Activated CD4-positive, alpha-beta memory T cell treated with anti-CD3 and anti-CD28 coated beads, Interleukin-2, amount 10 ng/mL, durations not matched to agents 7 days and 5 days (primary cell): Measurements from ENCODE around the gene EFEMP2. TPM values are rescaled to one million over a fixed set of nuclear protein-coding genes. Genes with fewer than 3 reads are reported as not detected.

Source experiments
- CTCF ChIA-PET: fragments of 350-600 bp; sonication (Branson Sonifier 250); formaldehyde crosslinking; loops from one replicate; lab custom pipeline; 2021; ENCODE audit warnings: antibody characterized with exemption, inconsistent platforms; lab: Charles Lee
- POLR2A ChIA-PET: fragments of 350-600 bp; sonication (Branson Sonifier 250); formaldehyde crosslinking; loops from one replicate; lab custom pipeline; 2021; ENCODE audit warnings: antibody characterized with exemption; lab: Charles Lee
- DNase-seq: peaks from one replicate; pipeline ENCODE4 v3.0.0-alpha.2; 2020
- H3K27ac Mint-ChIP-seq: one replicate; pipeline ENCODE4 v1.8.0; 2021; ENCODE audit warnings: mild to moderate bottlenecking, mixed read lengths
- H3K27me3 Mint-ChIP-seq: one replicate; pipeline ENCODE4 v1.8.0; 2021; ENCODE audit warnings: mixed read lengths
- H3K36me3 Mint-ChIP-seq: one replicate; pipeline ENCODE4 v1.8.0; 2021; ENCODE audit warnings: low read depth, mixed read lengths
- H3K4me1 Mint-ChIP-seq: one replicate; pipeline ENCODE4 v1.8.0; 2021; ENCODE audit warnings: mixed read lengths
- H3K4me3 Mint-ChIP-seq: one replicate; pipeline ENCODE4 v1.8.0; 2021; ENCODE audit warnings: mild to moderate bottlenecking, mixed read lengths
- H3K9me3 Mint-ChIP-seq: one replicate; pipeline ENCODE4 v1.8.0; 2021; ENCODE audit warnings: mixed read lengths
- total RNA-seq, 2 experiments: library from RNA; stranded (reverse); gene quantifications; one replicate each; pipeline ENCODE4 v1.2.3, GENCODE V29; 2021

The EFEMP2 gene
- total RNA-seq, 2 experiments from 2014 or later: 13.8 to 14.7 TPM

GRCh38 chr11:65882120-65883057 is 9.8 kb upstream of the EFEMP2 start:
- no peaks in the 10 kb centered on the region for H3K27me3 Mint-ChIP-seq
- ChIA-PET CTCF (interaction anchor here (1.5 to 10.0 kb wide), 6 partner anchors 13 to 108 kb away, joined by 3 to 251 read pairs (median 22); partner anchors contain the start of genes CFL1 and MUS81), POLR2A (interaction anchor here (0.9 to 6.6 kb wide), 6 partner anchors 8 to 216 kb away, joined by 3 to 51 read pairs (median 8); partner anchors contain the start of genes CCDC85B, FIBP, KAT5 and MUS81)
- no peak for DNase-seq
- peaks cover 78% of the 10 kb centered on the region for H3K4me1 Mint-ChIP-seq
- no peak overlapping the region for H3K4me3 Mint-ChIP-seq
- peaks cover 43% of the 10 kb centered on the region for H3K36me3 Mint-ChIP-seq
- H3K27ac Mint-ChIP-seq: peak overlapping the region; percentile 88
- no peaks in the 10 kb centered on the region for H3K9me3 Mint-ChIP-seq

DNA sequence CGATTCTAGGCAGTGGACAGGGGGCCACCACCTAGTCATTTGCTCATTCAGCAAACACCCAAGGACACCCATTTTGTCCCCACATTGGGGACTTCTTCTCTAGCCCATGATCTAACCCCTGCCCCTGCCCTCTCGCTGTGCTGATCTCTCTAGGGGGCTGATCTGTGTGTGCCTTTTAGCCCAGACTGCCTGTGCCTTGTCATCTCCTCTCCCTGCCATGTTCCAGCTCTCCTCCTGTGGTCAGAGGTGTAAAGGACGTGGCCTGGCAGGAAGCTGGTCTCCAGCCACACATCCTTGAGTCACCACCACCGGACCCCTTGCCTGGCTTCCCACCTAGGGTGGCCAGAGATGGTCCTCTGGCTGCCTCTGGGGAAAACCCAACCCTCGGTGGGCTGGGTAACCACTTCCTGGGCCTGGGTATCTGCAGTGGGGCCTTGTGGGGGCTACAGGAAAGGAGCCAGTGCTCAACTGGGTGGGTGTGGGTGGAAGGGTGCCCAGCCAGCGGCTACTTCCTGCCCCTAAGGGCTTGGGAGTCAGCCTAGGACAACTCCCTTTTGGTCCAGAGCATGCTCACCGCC is 8.3 kb upstream of the EFEMP2 start:
- Mint-ChIP-seq H3K4me1 (peaks cover 68% of the 10 kb centered on the region), H3K9me3 (no peaks in the 10 kb centered on the region), H3K36me3 (peaks cover 34% of the 10 kb centered on the region), H3K27ac (peak overlapping the region; percentile 88), H3K4me3 (peak overlapping the region; percentile 61), H3K27me3 (no peaks in the 10 kb centered on the region)
- CTCF ChIA-PET: interaction anchor here (1.5 to 3.5 kb wide), 3 partner anchors 8 to 21 kb away, joined by 3 to 21 read pairs (median 14); partner anchors contain the start of genes CCDC85B, FIBP and MUS81
- DNase-seq: no peak
- POLR2A ChIA-PET: interaction anchor here (0.8 to 6.6 kb wide), 9 partner anchors 9 to 215 kb away, joined by 3 to 51 read pairs (median 3); partner anchors contain the start of genes CCDC85B, CFL1, FIBP and FOSL1

GRCh38 chr11:65880027-65880426 is 7.4 kb upstream of the EFEMP2 start:
- POLR2A ChIA-PET: interaction anchor here (0.9 to 6.6 kb wide), 7 partner anchors 10 to 169 kb away, joined by 3 to 51 read pairs (median 7); partner anchors contain the start of genes CCDC85B, CFL1, FIBP and KAT5
- no peaks in the 10 kb centered on the region for H3K9me3 Mint-ChIP-seq
- H3K27ac Mint-ChIP-seq: peak overlapping the region; percentile 88
- DNase-seq: no peak
- H3K4me3 Mint-ChIP-seq: peak overlapping the region; percentile 67
- peaks cover 27% of the 10 kb centered on the region for H3K36me3 Mint-ChIP-seq
- H3K27me3 Mint-ChIP-seq: no peaks in the 10 kb centered on the region
- peaks cover 62% of the 10 kb centered on the region for H3K4me1 Mint-ChIP-seq
- CTCF ChIA-PET: interaction anchor here (3.1 to 3.5 kb wide), 2 partner anchors 9 to 20 kb away, joined by 14 to 21 read pairs; partner anchors contain the start of genes CCDC85B, FIBP and MUS81

DNA sequence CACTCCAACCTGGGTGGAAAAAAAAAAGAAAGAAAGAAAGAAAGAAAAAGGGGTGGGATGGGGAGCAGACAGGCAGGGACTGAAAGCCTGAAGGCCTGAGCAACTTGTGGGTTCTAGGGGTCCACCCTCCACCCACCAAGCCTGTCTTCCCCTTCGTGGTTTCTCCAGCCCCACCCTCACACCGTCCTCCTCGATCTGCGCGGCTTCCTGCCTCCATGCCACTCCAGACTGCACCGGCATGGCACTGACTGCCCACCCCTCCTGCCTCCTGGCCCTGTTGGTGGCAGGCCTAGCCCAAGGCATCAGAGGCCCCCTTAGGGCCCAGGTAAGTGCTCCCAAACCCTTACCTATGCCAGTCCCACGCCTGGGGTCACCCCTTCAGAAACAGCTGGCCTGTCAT is 7.0 kb upstream of the EFEMP2 start, which contains the start of gene CTSW:
Gene CTSW, plus strand, starts transcription at position 221 of the 400 bp plus-strand sequence. Its CDS starts 18 bp downstream, at position 239.
- H3K9me3 Mint-ChIP-seq: no peaks in the 10 kb centered on the region
- peak within 1 kb of the TSS; percentile 67 for H3K4me3 Mint-ChIP-seq
- peaks cover 23% of the 10 kb centered on the region for H3K36me3 Mint-ChIP-seq
- ChIA-PET CTCF (interaction anchor here (1.4 to 3.5 kb wide), 4 partner anchors 10 to 143 kb away, joined by 3 to 21 read pairs (median 9); partner anchors contain the start of genes CCDC85B, FIBP and MUS81), POLR2A (interaction anchor here (0.9 to 6.6 kb wide), 7 partner anchors 9 to 168 kb away, joined by 3 to 51 read pairs (median 5); partner anchors contain the start of genes CCDC85B, CFL1, FIBP and KAT5)
- peaks cover 57% of the 10 kb centered on the region for H3K4me1 Mint-ChIP-seq
- H3K27ac Mint-ChIP-seq: peak within 1 kb of the TSS; percentile 88
- peak; percentile 64 for DNase-seq
- H3K27me3 Mint-ChIP-seq: no peaks in the 10 kb centered on the region

DNA sequence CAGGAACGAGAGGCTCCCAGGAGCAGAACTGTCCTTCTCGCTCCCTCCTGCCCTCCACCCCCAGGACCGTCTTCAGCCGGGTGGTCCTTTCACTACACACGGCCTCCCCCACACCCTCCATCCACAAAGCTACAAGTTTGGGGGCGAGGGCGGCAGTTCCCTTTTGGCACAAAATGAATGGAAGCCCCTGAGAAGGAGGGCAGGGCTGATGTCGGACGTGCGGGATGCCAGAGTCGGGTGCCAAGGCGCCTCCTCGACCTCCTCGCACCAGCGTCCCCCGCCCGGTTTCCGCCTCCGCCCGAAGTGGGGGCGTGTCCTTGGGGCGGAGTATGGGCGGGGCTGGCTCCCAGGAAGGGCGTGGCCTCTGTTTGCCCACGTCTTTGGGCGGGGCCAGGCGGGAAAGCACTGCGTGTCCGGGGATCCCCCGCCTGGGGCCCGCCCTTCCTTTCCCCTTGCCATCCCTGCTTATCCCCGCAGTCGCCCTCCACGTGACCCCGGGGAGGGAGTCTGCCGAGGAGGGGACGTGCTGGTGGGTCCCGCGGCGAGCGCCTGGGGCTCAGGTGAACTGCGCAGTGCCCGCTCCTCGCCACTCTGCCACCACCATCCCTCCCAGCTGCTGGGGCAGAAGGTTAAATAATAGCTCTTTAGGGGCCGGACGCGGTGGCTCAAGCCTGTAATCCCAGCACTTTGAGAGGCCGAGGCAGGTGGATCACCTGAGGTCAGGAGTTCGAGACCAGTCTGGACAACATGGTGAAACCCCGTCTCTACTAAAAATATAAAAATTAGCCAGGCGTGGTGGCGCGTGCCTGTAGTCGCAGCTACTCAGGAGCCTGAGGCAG is 937 bp upstream of the EFEMP2 start:
- H3K9me3 Mint-ChIP-seq: no peaks in the 10 kb centered on the region
- DNase-seq: peak; percentile 97
- CTCF ChIA-PET: interaction anchor here (0.6 to 4.4 kb wide), 5 partner anchors 13 to 197 kb away, joined by 3 to 82 read pairs (median 3); partner anchors contain the start of genes CCDC85B, FIBP and MUS81
- POLR2A ChIA-PET: interaction anchor here (1.1 to 2.9 kb wide), 10 partner anchors 10 to 94 kb away, joined by 3 to 47 read pairs (median 6); partner anchors contain the start of genes C11orf68, CCDC85B, CFL1 and FIBP
- H3K36me3 Mint-ChIP-seq: peaks cover 5% of the 10 kb centered on the region
- peak overlapping the region; percentile 68 for H3K27ac Mint-ChIP-seq
- peaks cover 10% of the 10 kb centered on the region for H3K27me3 Mint-ChIP-seq
- H3K4me3 Mint-ChIP-seq: peak overlapping the region; percentile 85
- H3K4me1 Mint-ChIP-seq: peaks cover 43% of the 10 kb centered on the region

DNA sequence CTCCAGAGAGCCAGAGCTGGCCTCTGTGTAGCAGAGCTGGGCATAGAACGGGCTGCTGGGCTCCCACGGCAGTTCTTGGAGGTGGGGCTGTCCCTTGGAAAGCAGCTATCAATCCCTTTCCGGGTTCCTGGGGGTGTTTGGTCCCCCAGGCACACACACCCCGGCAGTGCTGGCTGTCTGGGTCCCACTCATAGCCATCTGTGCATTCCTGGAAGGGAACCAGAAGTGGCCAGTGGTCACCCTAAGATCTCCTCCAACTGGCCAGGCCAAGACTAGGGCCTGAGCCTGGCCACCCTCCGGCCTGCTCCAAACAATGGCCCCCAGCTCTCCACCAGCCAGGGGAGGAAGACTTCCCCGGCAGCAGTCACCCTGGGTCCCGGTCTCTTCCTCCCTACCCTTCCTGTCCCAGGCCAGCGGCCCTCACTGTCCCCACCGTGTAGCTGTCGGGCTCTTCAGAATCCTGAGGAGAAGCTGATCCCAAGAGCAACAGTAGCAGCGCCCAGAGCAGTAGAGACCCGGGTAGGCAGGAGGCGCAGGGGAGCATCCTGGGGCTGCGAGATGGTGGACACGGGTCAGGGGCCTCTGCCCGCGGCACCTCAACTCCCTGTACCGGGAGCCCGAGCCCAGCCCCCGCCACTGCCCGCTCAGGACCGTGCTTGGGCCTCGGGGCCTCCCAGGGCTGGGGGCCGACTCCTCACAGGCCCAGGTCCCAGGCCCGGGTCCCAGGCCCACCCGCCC is 620 bp downstream of the EFEMP2 start:
- peaks cover 10% of the 10 kb centered on the region for H3K27me3 Mint-ChIP-seq
- peak overlapping the region; percentile 37 for H3K4me3 Mint-ChIP-seq
- DNase-seq: no peak
- peaks cover 37% of the 10 kb centered on the region for H3K4me1 Mint-ChIP-seq
- H3K9me3 Mint-ChIP-seq: no peaks in the 10 kb centered on the region
- POLR2A ChIA-PET: interaction anchor here (0.9 to 4.9 kb wide), 11 partner anchors 8 to 234 kb away, joined by 3 to 135 read pairs (median 5); partner anchors contain the start of genes BANF1, CCDC85B, CFL1 and CTSW
- H3K27ac Mint-ChIP-seq: no peak overlapping the region
- peaks cover 13% of the 10 kb centered on the region for H3K36me3 Mint-ChIP-seq
- CTCF ChIA-PET: interaction anchor here (1.2 to 4.7 kb wide), 3 partner anchors 12 to 21 kb away, joined by 4 to 46 read pairs (median 8); partner anchors contain the start of genes CCDC85B and MUS81

- Mint-ChIP-seq H3K27ac (no peak overlapping the region), H3K4me1 (peaks cover 37% of the 10 kb centered on the region), H3K27me3 (peaks cover 10% of the 10 kb centered on the region), H3K9me3 (no peaks in the 10 kb centered on the region), H3K36me3 (peaks cover 17% of the 10 kb centered on the region), H3K4me3 (no peak overlapping the region)
- POLR2A ChIA-PET: interaction anchor here (0.7 to 4.9 kb wide), 15 partner anchors 8 to 233 kb away, joined by 3 to 135 read pairs (median 4); partner anchors contain the start of genes BANF1, CCDC85B, CFL1 and CTSW
- DNase-seq: no peak
- CTCF ChIA-PET: interaction anchor here (1.2 to 4.7 kb wide), 4 partner anchors 11 to 20 kb away, joined by 4 to 46 read pairs (median 8); partner anchors contain the start of genes CCDC85B and MUS81
Measured at GRCh38 chr11:65870706-65871681, 1.6 kb downstream of the EFEMP2 start.

DNA sequence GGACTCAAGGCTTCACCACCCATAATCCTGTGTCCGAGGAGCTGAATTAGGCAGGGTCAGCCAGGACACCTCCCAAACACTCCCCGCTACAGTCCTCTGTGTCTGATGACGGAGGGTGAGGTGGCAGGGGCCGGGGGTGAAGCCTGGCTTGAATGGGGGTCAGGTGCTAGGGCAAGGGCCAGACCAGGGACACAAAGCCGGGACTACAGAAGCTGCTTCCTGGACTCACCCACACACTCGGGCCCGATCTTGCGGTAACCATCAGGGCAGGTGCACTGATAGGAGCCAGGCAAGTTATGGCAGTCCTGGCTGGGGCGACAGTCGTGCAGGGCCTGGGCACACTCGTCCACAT is 2.3 kb downstream of the EFEMP2 start:
- H3K4me1 Mint-ChIP-seq: peaks cover 37% of the 10 kb centered on the region
- peaks cover 10% of the 10 kb centered on the region for H3K27me3 Mint-ChIP-seq
- no peak overlapping the region for H3K27ac Mint-ChIP-seq
- no peak overlapping the region for H3K4me3 Mint-ChIP-seq
- no peaks in the 10 kb centered on the region for H3K9me3 Mint-ChIP-seq
- POLR2A ChIA-PET: interaction anchor here (0.7 to 4.9 kb wide), 10 partner anchors 10 to 132 kb away, joined by 3 to 135 read pairs (median 6); partner anchors contain the start of genes BANF1, CCDC85B, CFL1 and CTSW
- CTCF ChIA-PET: interaction anchor here (1.6 to 4.7 kb wide), 3 partner anchors 10 to 19 kb away, joined by 7 to 46 read pairs (median 16); partner anchors contain the start of genes CCDC85B, FIBP and MUS81
- no peak for DNase-seq
- H3K36me3 Mint-ChIP-seq: peaks cover 23% of the 10 kb centered on the region

DNA sequence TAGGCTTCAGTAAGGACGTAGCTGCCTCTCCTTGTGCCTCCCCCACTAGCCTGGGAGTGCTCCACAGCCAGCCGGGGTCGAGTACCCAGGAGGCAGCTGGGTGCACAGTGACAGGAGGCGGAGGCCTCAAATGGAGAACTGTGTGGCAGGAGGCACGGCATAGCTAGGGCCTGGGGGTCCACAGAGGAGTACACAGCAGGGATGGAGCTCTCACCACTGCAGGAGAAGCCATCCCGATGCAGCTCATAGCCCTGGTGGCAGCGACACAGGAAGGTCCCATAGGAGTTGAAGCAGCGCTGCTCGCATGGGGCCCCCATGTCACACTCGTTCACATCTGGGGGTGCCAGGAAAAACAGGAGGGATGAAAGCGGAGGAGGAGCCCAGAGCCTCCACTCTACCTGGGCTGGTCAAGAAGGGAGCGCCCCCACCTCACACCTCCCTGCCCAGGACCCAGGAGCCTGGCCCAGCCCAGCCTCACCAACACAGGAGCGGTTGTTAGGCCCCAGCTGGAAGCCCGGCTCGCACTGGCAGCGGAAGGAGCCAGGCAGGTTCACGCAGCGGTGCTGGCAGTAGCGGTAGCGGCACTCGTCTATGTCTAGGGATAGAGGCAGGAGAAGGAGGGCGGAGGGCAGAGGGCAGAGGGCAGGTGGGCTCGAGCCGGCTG is 2.8 kb downstream of the EFEMP2 start:
- Mint-ChIP-seq H3K9me3 (no peaks in the 10 kb centered on the region), H3K4me3 (no peak overlapping the region), H3K27me3 (peaks cover 10% of the 10 kb centered on the region), H3K27ac (no peak overlapping the region), H3K4me1 (peaks cover 38% of the 10 kb centered on the region), H3K36me3 (peaks cover 27% of the 10 kb centered on the region)
- ChIA-PET CTCF (interaction anchor here (0.9 to 4.7 kb wide), 6 partner anchors 9 to 152 kb away, joined by 3 to 46 read pairs (median 6); partner anchors contain the start of genes CCDC85B, FIBP and MUS81), POLR2A (interaction anchor here (0.7 to 4.9 kb wide), 11 partner anchors 11 to 157 kb away, joined by 3 to 135 read pairs (median 5); partner anchors contain the start of genes BANF1, CCDC85B, CFL1 and CTSW)
- DNase-seq: no peak
